Measurements from ENCODE around the gene LRRC8C. TPM values are rescaled to one million over a fixed set of nuclear protein-coding genes. Genes with fewer than 3 reads are reported as not detected.

Gene LRRC8C
- total and polyA plus RNA-seq, 2 of the 8 experiments (the other 6 are each of a cell fraction or from before 2014, with no cell fraction given) = 1.1 to 2.1 TPM

GRCh38 chr1:89720839-89721238 lies 87.9 kb downstream of the LRRC8C start:
- FAIRE-seq (no peak), DNase-seq (ENCODE audit: low read depth in 1 of 2, low spot score in 2 of 2) (no peak)
- Histone ChIP-seq H4K8ac (ENCODE audit: extremely low read depth, insufficient read depth, low read length) (no peak overlapping the region), H3K27me3 (replicated peaks in 1 of 4; ENCODE audit: control insufficient read depth in 3 of 4, extremely low read depth in 1 of 4, insufficient read depth in 3 of 4, low read length in 3 of 4) (no peaks in the 10 kb centered on the region), H3K4me3 (ENCODE audit: extremely low read depth in 1 of 4, insufficient read depth in 2 of 4, low read depth in 3 of 4, low read length in 4 of 4) (no peak overlapping the region), H3K18ac (ENCODE audit: extremely low read depth, low read length) (no peak overlapping the region), H3K79me1 (ENCODE audit: low read depth, low read length) (no peaks in the 10 kb centered on the region), H3K4me1 (replicated peaks in 1 of 4; ENCODE audit: control insufficient read depth in 3 of 4, insufficient read depth in 4 of 4, low read length in 3 of 4) (no peaks in the 10 kb centered on the region), H3K79me2 (ENCODE audit: control insufficient read depth in 1 of 2, insufficient read depth in 2 of 2, low read length in 2 of 2) (no peaks in the 10 kb centered on the region), H3K9ac (replicated peaks in 1 of 4; ENCODE audit: extremely low read depth in 1 of 4, low read depth in 3 of 4, low read length in 3 of 4) (no peak overlapping the region), H3K36me3 (ENCODE audit: control insufficient read depth in 2 of 4, insufficient read depth in 4 of 4, low read length in 3 of 4) (no peaks in the 10 kb centered on the region), H2BK20ac (ENCODE audit: low read length) (no peak overlapping the region), H3K4ac (replicated peaks; ENCODE audit: insufficient read length, low read depth, low read length) (no peak overlapping the region), H3K27ac (ENCODE audit: low read depth, low read length) (no peak overlapping the region), H4K91ac (replicated peaks; ENCODE audit: insufficient read length, low read length) (no peak overlapping the region), H2BK120ac (replicated peaks; ENCODE audit: low read depth, low read length) (no peak overlapping the region), H2BK12ac (ENCODE audit: low read depth, low read length) (no peak overlapping the region), H2BK15ac (ENCODE audit: low read length) (no peak overlapping the region), H2AK5ac (ENCODE audit: low read depth, low read length) (no peak overlapping the region), H2BK5ac (ENCODE audit: low read depth, low read length) (no peak overlapping the region), H3K4me2 (ENCODE audit: insufficient read depth in 1 of 2, low read depth in 2 of 2, low read length in 2 of 2) (no peak overlapping the region), H3K56ac (replicated peaks; ENCODE audit: insufficient read length, low read depth, low read length) (no peak overlapping the region), H3K23me2 (ENCODE audit: low read depth, low read length) (no peaks in the 10 kb centered on the region), H2AFZ (ENCODE audit: low read length) (no peak overlapping the region), H3K9me3 (ENCODE audit: insufficient read depth in 2 of 2, low read depth in 1 of 2, low read length in 1 of 2) (no peaks in the 10 kb centered on the region), H3K23ac (ENCODE audit: insufficient read length) (no peak overlapping the region), H4K20me1 (replicated peaks in 1 of 2; ENCODE audit: control insufficient read depth in 1 of 2, insufficient read depth in 2 of 2, low read length in 2 of 2) (no peaks in the 10 kb centered on the region), H3K14ac (ENCODE audit: insufficient read length) (no peak overlapping the region), H4K5ac (ENCODE audit: insufficient read length, low read depth, low read length) (no peak overlapping the region)
- ChIA-PET CTCF (ENCODE audit: partially characterized antibody) (interaction anchor here (0.6 to 1.2 kb wide), 4 partner anchors 10 to 227 kb away, joined by 3 to 4 read pairs (median 3); no protein-coding TSS in a partner anchor), POLR2A (ENCODE audit: partially characterized antibody) (interaction anchor here (0.6 to 0.7 kb wide), 2 partner anchors 37 to 80 kb away, joined by 3 read pairs; no protein-coding TSS in a partner anchor)
- 74% methylated on average over 1 of the region's 1 CpG; no CpG with 5 or more reads in 1 of the 2 experiments for WGBS, 2 experiments (ENCODE audit: extremely low coverage in 1 of 2, insufficient coverage in 1 of 2, insufficient read length in 1 of 2, insufficient replicate concordance in 2 of 2, low coverage in 1 of 2, low lambda C conversion rate in 2 of 2, missing lambda C conversion rate in 1 of 2)
- TF ChIP-seq NRF1 (IDR thresholded peaks at IDR 0.05; ENCODE audit: low read depth, low read length) = no peak
- TF ChIP-seq SIRT6 (IDR thresholded peaks at IDR 0.05; ENCODE audit: low read length) = no peak
- no peak for TF ChIP-seq TEAD4 (IDR thresholded peaks at IDR 0.05; ENCODE audit: low read depth, low read length)
- TF ChIP-seq CREB1 (IDR thresholded peaks at IDR 0.05) = no peak
- no peak for TF ChIP-seq SAP30 (IDR thresholded peaks at IDR 0.05; ENCODE audit: insufficient read depth, insufficient replicate concordance, low read length)
- TF ChIP-seq RAD21 (IDR thresholded peaks at IDR 0.05 in 1 of 2, conservative IDR thresholded peaks at IDR 0.05 in 1 of 2; ENCODE audit: low read depth in 2 of 2, low read length in 2 of 2) = no peak
- TF ChIP-seq RBBP5 (IDR thresholded peaks at IDR 0.05; ENCODE audit: borderline replicate concordance, low read depth, low read length) = no peak
- TF ChIP-seq TAF1 (IDR thresholded peaks at IDR 0.05; ENCODE audit: low read depth, low read length) = no peak
- TF ChIP-seq POLR2AphosphoS5 (IDR thresholded peaks at IDR 0.05; ENCODE audit: low read depth, low read length) = no peak

Measured in H1 (cell line).